HEK293T (cell line): ENCODE data around the gene TMEM131.

Experiments
- CTCF ChIA-PET: fragments of 350-600 bp; formaldehyde crosslinking; extraction: SDS; loops from one replicate; lab custom pipeline; 2021; ENCODE audit warnings: antibody characterized with exemption, inconsistent platforms; lab: Yijun Ruan, JAX
- POLR2A ChIA-PET: fragments of 350-600 bp; formaldehyde crosslinking; extraction: SDS; loops from one replicate; lab custom pipeline; 2020; ENCODE audit warnings: antibody characterized with exemption, inconsistent platforms; lab: Yijun Ruan, JAX
- DNase-seq: peaks from one replicate; pipeline ENCODE4 v3.0.0; 2012; ENCODE audit warnings: mixed read lengths; ENCODE audit errors: extremely low spot score
- ARNT ChIP-seq: fragments of 450-650 bp; IDR thresholded peaks from 2 replicates; pipeline ENCODE4 v1.6.1; 2017; ENCODE audit warnings: mild to moderate bottlenecking
- BHLHE40 ChIP-seq: fragments of 450-650 bp; IDR thresholded peaks from 2 replicates; pipeline ENCODE4 v1.6.1; 2016; ENCODE audit warnings: mild to moderate bottlenecking, moderate library complexity, borderline replicate concordance
- CTBP1 ChIP-seq: fragments of 450-650 bp; IDR thresholded peaks from 2 replicates; pipeline ENCODE4 v1.6.1; 2016; ENCODE audit warnings: borderline replicate concordance
- ELF4 ChIP-seq: fragments of 450-650 bp; IDR thresholded peaks from 2 replicates; pipeline ENCODE4 v1.6.1; 2017; ENCODE audit warnings: antibody characterized with exemption
- FOXA1 ChIP-seq: fragments of 450-650 bp; IDR thresholded peaks from 2 replicates; pipeline ENCODE4 v1.6.1; 2016; ENCODE audit warnings: mild to moderate bottlenecking
- FOXK2 ChIP-seq: fragments of 450-650 bp; IDR thresholded peaks from 2 replicates; pipeline ENCODE4 v1.6.1; 2016; ENCODE audit warnings: mild to moderate bottlenecking
- FOXM1 ChIP-seq: fragments of 450-650 bp; IDR thresholded peaks from 2 replicates; pipeline ENCODE4 v1.6.1; 2017; ENCODE audit warnings: mild to moderate bottlenecking, borderline replicate concordance
- HDGF ChIP-seq: fragments of 450-650 bp; IDR thresholded peaks from 2 replicates; pipeline ENCODE4 v1.6.1; 2017; ENCODE audit warnings: antibody characterized with exemption, borderline replicate concordance
- L3MBTL2 ChIP-seq: fragments of 450-650 bp; conservative IDR thresholded peaks from 2 replicates; pipeline ENCODE4 v1.6.1; 2016; ENCODE audit warnings: mild to moderate bottlenecking
- LEF1 ChIP-seq: fragments of 450-650 bp; IDR thresholded peaks from 2 replicates; pipeline ENCODE4 v1.6.1; 2017; ENCODE audit warnings: mild to moderate bottlenecking, borderline replicate concordance
- NFRKB ChIP-seq: fragments of 450-650 bp; IDR thresholded peaks from 2 replicates; pipeline ENCODE4 v1.6.1; 2016; ENCODE audit warnings: mild to moderate bottlenecking, moderate library complexity
- SP1 ChIP-seq: fragments of 450-650 bp; IDR thresholded peaks from 2 replicates; pipeline ENCODE4 v1.6.1; 2017
- SUZ12 ChIP-seq: fragments of 450-650 bp; IDR thresholded peaks from 2 replicates; pipeline ENCODE4 v1.6.1; 2016; ENCODE audit warnings: mild to moderate bottlenecking
- TARDBP ChIP-seq: fragments of 450-650 bp; IDR thresholded peaks from 2 replicates; pipeline ENCODE4 v1.6.1; 2016
- ZNF384 ChIP-seq: fragments of 450-650 bp; IDR thresholded peaks from 2 replicates; pipeline ENCODE4 v1.6.1; 2016
- TF ChIP-seq, protein P1 (sequence below): fragments of 450-650 bp; IDR thresholded peaks from 2 replicates; pipeline ENCODE4 v1.6.1; 2016

The TMEM131 gene

DNA sequence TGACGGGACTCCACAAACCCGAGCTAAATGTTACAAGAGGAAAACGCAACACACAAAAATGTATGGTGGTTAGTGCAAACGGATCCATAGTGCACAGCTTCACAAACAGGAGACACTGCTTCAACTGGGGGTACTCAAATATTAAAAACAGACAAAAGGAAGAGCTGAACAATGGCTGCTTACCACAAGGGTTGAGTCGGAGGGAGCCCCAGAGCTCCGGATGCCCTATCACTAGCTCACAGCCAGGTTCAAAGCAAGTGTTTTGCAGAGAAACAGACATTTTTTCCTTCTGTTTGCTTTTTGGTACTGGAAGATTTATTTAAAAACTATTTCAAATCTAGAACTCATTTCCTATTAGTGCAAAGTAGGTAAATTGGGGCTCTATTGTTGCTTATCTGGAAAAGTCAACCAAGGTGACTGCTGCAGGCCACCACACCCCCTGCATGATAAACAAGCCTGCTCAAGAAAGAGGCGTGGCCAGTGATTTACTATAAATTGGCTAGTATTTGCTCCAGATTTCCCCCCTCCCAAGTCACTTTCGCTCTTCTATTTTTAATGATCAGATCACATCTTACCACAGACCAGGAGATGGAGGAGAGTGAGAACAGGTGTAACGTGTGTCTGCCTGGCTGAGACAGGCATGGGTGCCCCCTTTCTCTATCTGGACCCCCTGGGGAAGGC lies 235.9 kb downstream of the TMEM131 start:
- CTCF ChIA-PET = no interaction called here
- POLR2A ChIA-PET = no interaction called here
- no peak for DNase-seq
- TF ChIP-seq ELF4 = no peak
- TF ChIP-seq SUZ12 = no peak
- TF ChIP-seq FOXM1 = no peak
- no peak for TF ChIP-seq ARNT
- TF ChIP-seq LEF1 = no peak
- TF ChIP-seq FOXK2 = no peak
- no peak for TF ChIP-seq L3MBTL2
- TF ChIP-seq HDGF = no peak
- TF ChIP-seq CTBP1 = no peak
- TF ChIP-seq FOXA1 = no peak
- TF ChIP-seq, protein P1, sequence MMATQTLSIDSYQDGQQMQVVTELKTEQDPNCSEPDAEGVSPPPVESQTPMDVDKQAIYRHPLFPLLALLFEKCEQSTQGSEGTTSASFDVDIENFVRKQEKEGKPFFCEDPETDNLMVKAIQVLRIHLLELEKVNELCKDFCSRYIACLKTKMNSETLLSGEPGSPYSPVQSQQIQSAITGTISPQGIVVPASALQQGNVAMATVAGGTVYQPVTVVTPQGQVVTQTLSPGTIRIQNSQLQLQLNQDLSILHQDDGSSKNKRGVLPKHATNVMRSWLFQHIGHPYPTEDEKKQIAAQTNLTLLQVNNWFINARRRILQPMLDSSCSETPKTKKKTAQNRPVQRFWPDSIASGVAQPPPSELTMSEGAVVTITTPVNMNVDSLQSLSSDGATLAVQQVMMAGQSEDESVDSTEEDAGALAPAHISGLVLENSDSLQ = no peak
- TF ChIP-seq ZNF384 = no peak
- TF ChIP-seq BHLHE40 = no peak
- TF ChIP-seq TARDBP = no peak

DNA sequence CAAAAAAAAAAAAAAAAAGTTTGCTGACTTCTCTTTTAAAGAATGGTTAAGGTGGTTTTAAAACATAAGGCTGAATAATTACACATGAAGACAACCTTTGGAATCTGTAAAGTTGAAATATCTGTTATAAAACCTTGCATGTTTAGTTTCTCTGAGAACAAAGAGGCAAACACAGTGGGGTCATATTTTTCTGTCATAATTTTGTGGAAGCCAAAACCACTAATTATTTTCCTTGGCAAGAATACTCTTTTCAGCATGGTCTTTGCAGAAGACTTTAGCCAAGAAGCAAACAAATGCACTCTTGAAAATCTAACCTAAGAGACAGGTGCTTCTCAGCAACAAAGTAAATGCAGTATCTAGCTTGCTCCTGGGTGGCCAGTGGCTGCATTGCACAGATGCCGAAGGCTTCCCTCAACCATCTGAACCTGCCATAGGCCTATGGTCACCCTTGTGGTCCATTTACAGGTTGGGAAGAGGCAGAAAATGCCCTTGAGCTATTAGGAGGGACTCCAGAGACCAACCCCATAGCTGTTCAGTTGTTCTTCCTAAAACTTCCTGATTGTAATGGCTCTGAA lies 237.5 kb downstream of the TMEM131 start:
- no peak for DNase-seq
- TF ChIP-seq CTBP1 = no peak
- no peak for TF ChIP-seq FOXM1
- no peak for TF ChIP-seq ZNF384
- no peak for TF ChIP-seq FOXK2
- TF ChIP-seq, protein P1 = no peak
- no peak for TF ChIP-seq BHLHE40
- TF ChIP-seq NFRKB = no peak
- TF ChIP-seq HDGF = no peak
- POLR2A ChIA-PET = no interaction called here
- CTCF ChIA-PET = interaction anchor here (0.6 kb wide), 1 partner anchor 167 kb away, joined by 3 read pairs; no protein-coding TSS in a partner anchor

DNA sequence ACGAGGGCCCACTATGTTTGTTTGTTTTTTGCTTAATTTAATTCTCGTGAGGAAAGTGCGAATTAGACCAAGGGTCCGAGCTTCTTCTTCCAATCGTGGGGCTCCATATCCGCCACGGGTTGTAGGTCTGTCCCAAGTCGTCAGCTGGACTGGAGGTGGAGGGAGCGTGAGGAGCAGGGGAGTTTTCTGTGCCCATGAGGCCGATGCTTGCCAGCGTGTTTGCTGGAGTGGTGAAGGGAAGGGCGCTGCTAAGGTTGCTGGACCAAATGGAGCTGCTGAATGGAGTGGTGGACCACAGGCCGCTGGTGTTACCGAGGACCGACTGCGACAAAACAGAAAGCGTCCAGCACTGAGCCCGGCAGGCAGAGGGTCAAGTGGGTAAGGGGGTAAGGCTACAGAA lies 238.7 kb downstream of the TMEM131 start:
- DNase-seq = no peak
- TF ChIP-seq LEF1 = no peak
- TF ChIP-seq SP1 = no peak
- TF ChIP-seq, protein P1 = no peak
- no peak for TF ChIP-seq CTBP1
- TF ChIP-seq FOXA1 = no peak
- TF ChIP-seq ELF4 = no peak
- no peak for TF ChIP-seq FOXK2
- TF ChIP-seq BHLHE40 = no peak
- no peak for TF ChIP-seq ZNF384
- TF ChIP-seq SUZ12 = no peak
- no peak for TF ChIP-seq NFRKB
- TF ChIP-seq L3MBTL2 = no peak
- no peak for TF ChIP-seq FOXM1
- no peak for TF ChIP-seq TARDBP
- TF ChIP-seq ARNT = no peak
- TF ChIP-seq HDGF = no peak
- ChIA-PET POLR2A (no interaction called here), CTCF (no interaction called here)

DNA sequence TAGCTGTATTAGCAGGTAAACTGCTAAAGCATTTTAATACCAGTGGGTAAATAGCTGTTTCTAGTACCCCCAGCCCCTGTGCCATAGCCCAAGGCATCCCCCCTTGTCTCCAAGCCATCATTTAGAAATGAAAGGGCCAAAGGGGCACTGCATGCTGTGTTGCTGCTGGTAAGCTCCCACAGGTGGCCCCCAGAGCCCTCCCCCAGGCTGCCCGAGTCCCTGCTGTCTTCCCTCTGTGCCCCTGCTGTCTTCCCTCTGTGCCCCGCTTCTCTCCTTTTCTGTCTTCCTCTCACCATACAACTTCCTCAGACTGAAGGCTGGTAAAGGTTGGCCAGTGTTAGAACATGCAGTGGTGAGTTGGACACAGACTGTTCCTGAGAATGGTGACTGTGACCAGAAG lies 240.3 kb downstream of the TMEM131 start:
- ChIA-PET POLR2A (no interaction called here), CTCF (interaction anchor here (0.9 kb wide), 1 partner anchor 56 kb away, joined by 3 read pairs; no protein-coding TSS in a partner anchor)
- TF ChIP-seq FOXM1 = no peak
- no peak for TF ChIP-seq NFRKB
- TF ChIP-seq SUZ12 = no peak
- no peak for TF ChIP-seq LEF1
- no peak for TF ChIP-seq CTBP1
- TF ChIP-seq BHLHE40 = no peak
- no peak for TF ChIP-seq L3MBTL2
- TF ChIP-seq, protein P1 = no peak
- TF ChIP-seq FOXA1 = no peak
- TF ChIP-seq TARDBP = no peak
- TF ChIP-seq ZNF384 = no peak
- no peak for TF ChIP-seq HDGF
- TF ChIP-seq FOXK2 = no peak
- no peak for TF ChIP-seq SP1
- no peak for TF ChIP-seq ARNT
- no peak for TF ChIP-seq ELF4

DNA sequence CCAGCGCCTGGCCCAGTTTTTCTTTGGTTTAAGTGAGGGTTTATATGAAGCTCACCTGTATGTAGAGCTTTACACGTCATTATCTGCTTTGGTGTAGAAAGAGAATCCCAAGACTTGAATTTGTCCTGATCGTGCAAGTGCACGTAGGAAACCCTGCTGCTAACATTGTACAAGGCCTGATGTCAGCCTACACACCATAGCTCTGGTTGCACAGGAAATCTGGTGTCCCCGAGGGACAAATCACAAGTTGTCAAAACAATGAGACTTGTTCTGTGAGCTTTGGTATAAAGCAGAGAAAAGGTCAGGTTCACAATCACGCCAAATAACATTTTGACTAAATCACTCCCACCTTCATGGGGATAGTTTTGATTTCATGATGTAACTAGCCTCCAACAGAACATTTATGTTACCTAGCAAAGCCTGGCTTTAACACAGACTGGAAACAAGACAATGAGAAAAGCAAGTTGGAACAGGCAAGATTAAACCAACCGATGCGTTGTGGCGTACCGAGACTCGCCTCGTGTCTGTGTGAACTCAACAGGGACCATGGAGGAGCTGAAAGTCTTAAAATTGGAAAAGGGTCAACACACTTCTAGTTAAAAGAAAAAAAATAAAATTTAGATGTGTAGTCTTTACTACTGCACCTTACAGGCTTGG lies 240.9 kb downstream of the TMEM131 start:
- DNase-seq = no peak
- TF ChIP-seq, protein P1 = no peak
- no peak for TF ChIP-seq FOXK2
- TF ChIP-seq L3MBTL2 = no peak
- no peak for TF ChIP-seq NFRKB
- no peak for TF ChIP-seq SP1
- TF ChIP-seq CTBP1 = no peak
- TF ChIP-seq ZNF384 = no peak
- no peak for TF ChIP-seq BHLHE40
- no peak for TF ChIP-seq ELF4
- no peak for TF ChIP-seq LEF1
- TF ChIP-seq TARDBP = no peak
- TF ChIP-seq FOXM1 = no peak
- no peak for TF ChIP-seq SUZ12
- no peak for TF ChIP-seq HDGF
- no peak for TF ChIP-seq ARNT
- no peak for TF ChIP-seq FOXA1
- ChIA-PET POLR2A (no interaction called here), CTCF (interaction anchor here (0.7 to 0.9 kb wide), 2 partner anchors 12 to 55 kb away, joined by 3 read pairs; no protein-coding TSS in a partner anchor)

More for the DNA sequence above, 240.3 kb downstream of the TMEM131 start:
- no peak for DNase-seq
